ENCODE results near the gene LTB4R. TPM values are rescaled to one million over a fixed set of nuclear protein-coding genes. Genes with fewer than 3 reads are reported as not detected.

The LTB4R gene, protein sequence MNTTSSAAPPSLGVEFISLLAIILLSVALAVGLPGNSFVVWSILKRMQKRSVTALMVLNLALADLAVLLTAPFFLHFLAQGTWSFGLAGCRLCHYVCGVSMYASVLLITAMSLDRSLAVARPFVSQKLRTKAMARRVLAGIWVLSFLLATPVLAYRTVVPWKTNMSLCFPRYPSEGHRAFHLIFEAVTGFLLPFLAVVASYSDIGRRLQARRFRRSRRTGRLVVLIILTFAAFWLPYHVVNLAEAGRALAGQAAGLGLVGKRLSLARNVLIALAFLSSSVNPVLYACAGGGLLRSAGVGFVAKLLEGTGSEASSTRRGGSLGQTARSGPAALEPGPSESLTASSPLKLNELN
- total RNA-seq = 5.3 and 7.9 TPM in 2 replicates

DNA sequence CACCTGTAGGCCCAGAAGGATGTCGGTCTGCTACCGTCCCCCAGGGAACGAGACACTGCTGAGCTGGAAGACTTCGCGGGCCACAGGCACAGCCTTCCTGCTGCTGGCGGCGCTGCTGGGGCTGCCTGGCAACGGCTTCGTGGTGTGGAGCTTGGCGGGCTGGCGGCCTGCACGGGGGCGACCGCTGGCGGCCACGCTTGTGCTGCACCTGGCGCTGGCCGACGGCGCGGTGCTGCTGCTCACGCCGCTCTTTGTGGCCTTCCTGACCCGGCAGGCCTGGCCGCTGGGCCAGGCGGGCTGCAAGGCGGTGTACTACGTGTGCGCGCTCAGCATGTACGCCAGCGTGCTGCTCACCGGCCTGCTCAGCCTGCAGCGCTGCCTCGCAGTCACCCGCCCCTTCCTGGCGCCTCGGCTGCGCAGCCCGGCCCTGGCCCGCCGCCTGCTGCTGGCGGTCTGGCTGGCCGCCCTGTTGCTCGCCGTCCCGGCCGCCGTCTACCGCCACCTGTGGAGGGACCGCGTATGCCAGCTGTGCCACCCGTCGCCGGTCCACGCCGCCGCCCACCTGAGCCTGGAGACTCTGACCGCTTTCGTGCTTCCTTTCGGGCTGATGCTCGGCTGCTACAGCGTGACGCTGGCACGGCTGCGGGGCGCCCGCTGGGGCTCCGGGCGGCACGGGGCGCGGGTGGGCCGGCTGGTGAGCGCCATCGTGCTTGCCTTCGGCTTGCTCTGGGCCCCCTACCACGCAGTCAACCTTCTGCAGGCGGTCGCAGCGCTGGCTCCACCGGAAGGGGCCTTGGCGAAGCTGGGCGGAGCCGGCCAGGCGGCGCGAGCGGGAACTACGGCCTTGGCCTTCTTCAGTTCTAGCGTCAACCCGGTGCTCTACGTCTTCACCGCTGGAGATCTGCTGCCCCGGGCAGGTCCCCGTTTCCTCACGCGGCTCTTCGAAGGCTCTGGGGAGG, at the start of gene LTB4R:
LTB4R (plus strand) TSS at position 857 of the 959 bp plus-strand sequence. CDS start 4,150 bp downstream, outside the sequence.
- no peak for DNase-seq (ENCODE audit: extremely low read depth, low read depth, low spot score)

- DNase-seq (ENCODE audit: extremely low read depth, low read depth, low spot score) = no peak
These were observed 49.4 kb upstream of the LTB4R start for GRCh38 chr14:24261969-24262327.

GRCh38 chr14:24262821-24263733, 48.2 kb upstream of the LTB4R start, which contains the start of gene TGM1:
Gene TGM1, minus strand, starts transcription at chr14:24263177. Its CDS starts 825 bp downstream, at chr14:24262352.
- no peak for DNase-seq (ENCODE audit: extremely low read depth, low read depth, low spot score)

- DNase-seq (ENCODE audit: extremely low read depth, low read depth, low spot score) = no peak
These were observed 47.5 kb upstream of the LTB4R start for GRCh38 chr14:24263848-24264247.

DNA sequence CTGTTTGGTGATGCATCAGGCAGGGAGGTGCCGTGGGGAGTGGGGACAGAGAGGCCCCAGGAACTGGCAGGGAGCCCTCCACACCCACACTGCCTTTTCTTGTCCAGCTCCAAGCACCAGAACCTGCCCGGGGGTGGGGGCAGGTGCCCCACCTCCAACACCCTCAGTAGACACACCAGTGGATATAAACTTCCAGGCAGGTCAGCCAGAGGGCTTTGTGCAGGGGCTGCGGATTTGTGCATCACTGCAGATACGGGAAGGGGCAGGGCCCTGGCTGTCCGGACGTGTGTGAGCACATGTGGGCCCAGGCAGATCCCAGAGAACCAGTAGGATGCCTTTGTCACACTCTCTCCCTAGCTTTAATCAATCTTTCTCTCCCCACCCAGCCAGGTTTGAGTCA, 47.0 kb upstream of the LTB4R start:
- no peak for DNase-seq (ENCODE audit: extremely low read depth, low read depth, low spot score)

- DNase-seq (ENCODE audit: extremely low read depth, low read depth, low spot score) = no peak
These were observed 44.7 kb upstream of the LTB4R start for GRCh38 chr14:24266344-24267244.

- DNase-seq (ENCODE audit: extremely low read depth, low read depth, low spot score) = no peak
These were observed 43.8 kb upstream of the LTB4R start for GRCh38 chr14:24267516-24267915.

- no peak for DNase-seq (ENCODE audit: extremely low read depth, low read depth, low spot score)
These were observed 43.1 kb upstream of the LTB4R start for GRCh38 chr14:24268225-24268624.

- DNase-seq (ENCODE audit: extremely low read depth, low read depth, low spot score) = no peak
These were observed 41.9 kb upstream of the LTB4R start for GRCh38 chr14:24269368-24269767.

DNA sequence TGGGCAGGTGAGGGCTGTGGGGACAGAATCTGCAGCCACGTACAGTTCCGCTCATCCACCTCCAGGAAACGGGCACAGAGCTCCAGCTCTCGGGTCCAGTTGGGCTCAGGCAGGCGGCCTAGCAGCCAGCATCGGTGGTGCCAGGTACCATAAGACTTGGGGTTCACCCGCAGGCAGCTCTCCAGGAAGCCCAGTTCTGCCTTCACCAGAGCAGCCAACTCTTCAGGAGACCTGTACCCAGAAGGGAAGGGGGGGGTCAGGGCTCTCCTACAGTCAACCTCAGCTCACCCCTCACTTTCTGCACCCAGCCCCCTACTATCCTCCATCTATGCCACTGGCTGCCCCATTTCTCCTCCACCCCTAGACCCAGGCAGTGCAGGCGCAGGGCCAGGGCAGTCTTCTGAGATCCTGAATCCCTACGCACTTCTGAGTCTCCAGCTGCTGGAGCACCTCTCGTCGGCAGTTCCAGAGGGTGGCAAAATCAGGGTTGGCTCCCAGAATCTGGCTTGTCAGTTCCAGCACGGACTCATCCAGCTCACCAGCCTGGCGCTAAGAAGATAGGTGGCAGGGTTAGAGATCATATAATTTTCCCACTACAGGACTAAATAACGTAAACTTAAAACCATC, 41.3 kb upstream of the LTB4R start:
- DNase-seq (ENCODE audit: extremely low read depth, low read depth, low spot score) = no peak

DNA sequence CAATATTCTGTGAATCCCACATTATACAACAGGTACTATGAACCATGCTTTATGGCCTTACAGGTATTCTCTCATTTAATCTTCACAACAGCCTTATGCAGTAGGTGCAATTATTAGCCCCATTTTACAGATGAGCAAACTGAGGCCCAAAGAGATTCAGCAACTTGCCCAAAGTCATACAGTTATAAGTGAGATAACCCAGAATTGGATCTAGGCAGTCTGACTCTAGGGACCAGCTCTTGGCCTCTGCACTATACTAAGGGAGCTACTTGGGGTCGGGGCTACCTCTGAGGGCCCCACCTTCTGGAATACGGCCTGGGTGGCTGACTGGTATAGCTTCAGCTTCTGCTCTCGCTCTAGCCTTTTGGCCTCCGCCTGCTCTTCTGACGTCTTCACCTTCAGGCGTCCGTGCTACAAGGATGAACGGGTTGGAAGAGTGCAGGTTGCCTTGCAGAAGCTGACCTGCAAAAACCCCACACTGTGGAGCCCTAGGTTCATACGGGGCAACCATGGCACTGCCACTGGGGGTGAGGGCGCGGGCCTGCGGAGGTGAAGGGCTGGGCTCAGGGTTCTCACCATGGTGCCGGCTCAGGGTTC, 40.7 kb upstream of the LTB4R start:
- DNase-seq (ENCODE audit: extremely low read depth, low read depth, low spot score) = no peak

GRCh38 chr14:24271134-24271833, 40.0 kb upstream of the LTB4R start, which contains the start of gene RABGGTA:
Gene RABGGTA, minus strand, starts transcription at chr14:24271597. Its CDS starts 482 bp downstream, at chr14:24271115.
- DNase-seq (ENCODE audit: extremely low read depth, low read depth, low spot score) = no peak

- DNase-seq (ENCODE audit: extremely low read depth, low read depth, low spot score) = no peak
These were observed 39.5 kb upstream of the LTB4R start for GRCh38 chr14:24271834-24272263.

DNA sequence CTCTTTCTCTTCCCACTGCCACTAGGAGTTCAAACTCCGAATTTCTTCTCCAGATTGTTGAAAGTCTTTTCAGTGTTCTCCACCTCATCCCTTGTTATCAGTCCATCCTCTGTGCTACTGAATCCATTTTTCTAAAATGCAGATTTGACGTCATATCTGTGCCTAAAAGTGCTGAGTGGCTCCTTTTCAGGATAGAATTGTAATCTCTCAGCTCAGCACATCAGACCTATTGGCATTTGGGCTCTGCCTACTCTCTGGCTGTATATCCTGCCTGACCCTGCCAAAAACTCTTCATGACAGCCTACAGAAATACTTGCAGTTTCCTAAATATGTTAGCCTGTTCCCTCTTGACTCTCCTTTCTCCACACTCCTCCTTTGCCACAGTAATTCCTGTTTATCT, 38.8 kb upstream of the LTB4R start:
- no peak for DNase-seq (ENCODE audit: extremely low read depth, low read depth, low spot score)

DNA sequence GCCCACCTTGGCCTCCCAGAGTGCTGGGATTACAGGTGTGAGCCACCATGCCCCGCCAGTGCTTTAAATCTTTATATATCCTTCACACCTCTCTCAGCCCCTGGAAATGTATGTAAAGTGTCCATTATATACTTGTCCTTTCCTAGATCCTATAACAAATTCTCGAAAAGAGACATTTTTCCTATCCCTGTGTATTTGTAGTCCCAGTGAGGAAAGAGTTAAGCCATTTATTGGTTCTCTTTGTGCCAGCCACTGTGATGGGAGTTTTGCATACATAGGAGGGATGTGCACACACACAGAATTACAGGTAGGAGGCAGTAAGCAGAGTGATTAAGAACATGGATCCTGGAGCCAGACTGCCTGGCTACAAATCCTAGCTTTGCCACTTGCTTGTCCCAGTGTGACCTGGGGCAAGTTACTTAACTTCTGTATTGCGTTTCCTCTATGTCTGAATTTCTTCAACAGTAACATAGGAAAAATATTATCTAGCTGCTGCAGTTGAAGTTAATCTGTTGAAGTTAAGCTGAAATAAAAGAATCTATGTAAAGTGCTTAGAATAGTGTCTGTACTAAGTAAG, 37.8 kb upstream of the LTB4R start:
- DNase-seq (ENCODE audit: extremely low read depth, low read depth, low spot score) = no peak

- DNase-seq (ENCODE audit: extremely low read depth, low read depth, low spot score) = no peak
These were observed 37.2 kb upstream of the LTB4R start for GRCh38 chr14:24274101-24274543.

GRCh38 chr14:24277071-24277470, 34.2 kb upstream of the LTB4R start:
- DNase-seq (ENCODE audit: extremely low read depth, low read depth, low spot score) = no peak
